Activated CD8-positive, alpha-beta memory T cell treated with anti-CD3 and anti-CD28 coated beads, Interleukin-2, amount 10 ng/mL, durations not matched to agents 7 days and 5 days (primary cell): ENCODE measurements around the gene ZNF536. TPM values are rescaled to one million over a fixed set of nuclear protein-coding genes. Genes with fewer than 3 reads are reported as not detected.
"Not testable (repeated sequence)": the region's sequence is repeated elsewhere in the genome, so short reads cannot be mapped to it uniquely, and the experiment has no call there.

ENCODE experiments used
- ATAC-seq: fragments of 150-1000 bp; cut with Tn5 transposase; one replicate; pipeline ENCODE4 v1.10.0; 2021; ENCODE audit warnings: moderate library complexity
- CTCF ChIA-PET: fragments of 350-600 bp; sonication (Branson Sonifier 250); formaldehyde crosslinking; loops from one replicate; lab custom pipeline; 2021; ENCODE audit warnings: antibody characterized with exemption; lab: Charles Lee
- DNase-seq: peaks from one replicate; pipeline ENCODE4 v3.0.0-alpha.2; 2020
- H3K27ac Mint-ChIP-seq: one replicate; pipeline ENCODE4 v1.8.0; 2021; ENCODE audit warnings: mild to moderate bottlenecking, mixed read lengths
- H3K27me3 Mint-ChIP-seq: one replicate; pipeline ENCODE4 v1.8.0; 2021; ENCODE audit warnings: mixed read lengths
- H3K36me3 Mint-ChIP-seq: one replicate; pipeline ENCODE4 v1.8.0; 2021; ENCODE audit warnings: mild to moderate bottlenecking, mixed read lengths
- H3K4me1 Mint-ChIP-seq: one replicate; pipeline ENCODE4 v1.8.0; 2021; ENCODE audit warnings: mixed read lengths
- H3K4me3 Mint-ChIP-seq: one replicate; pipeline ENCODE4 v1.8.0; 2021; ENCODE audit warnings: mild to moderate bottlenecking, moderate library complexity, mixed read lengths
- H3K9me3 Mint-ChIP-seq: one replicate; pipeline ENCODE4 v1.8.0; 2022; ENCODE audit warnings: low read depth, mixed read lengths
- total RNA-seq, 2 experiments: library from RNA; stranded (reverse); gene quantifications; one replicate each; pipeline ENCODE4 v1.2.3, GENCODE V29; 2021

Gene ZNF536
- total RNA-seq, 2 experiments from 2014 or later = not detected

- H3K4me3 Mint-ChIP-seq = no peak overlapping the region
- H3K27ac Mint-ChIP-seq = no peak overlapping the region
- peaks cover 2% of the 10 kb centered on the region for H3K27me3 Mint-ChIP-seq
- CTCF ChIA-PET = no interaction called here
- no peaks in the 10 kb centered on the region for H3K4me1 Mint-ChIP-seq
- H3K36me3 Mint-ChIP-seq = no peaks in the 10 kb centered on the region
- DNase-seq = no peak
- H3K9me3 Mint-ChIP-seq = no peaks in the 10 kb centered on the region
- ATAC-seq = no peak
These were observed 44.2 kb downstream of the ZNF536 start for GRCh38 chr19:30416375-30416774.

GRCh38 chr19:30417166-30417565 lies 45.0 kb downstream of the ZNF536 start:
- H3K36me3 Mint-ChIP-seq, H3K27ac Mint-ChIP-seq, H3K4me1 Mint-ChIP-seq, DNase-seq, H3K27me3 Mint-ChIP-seq, ATAC-seq, H3K9me3 Mint-ChIP-seq, CTCF ChIA-PET, H3K4me3 Mint-ChIP-seq: not testable (repeated sequence)

- H3K36me3 Mint-ChIP-seq = no peaks in the 10 kb centered on the region
These were observed 47.5 kb downstream of the ZNF536 start for GRCh38 chr19:30419568-30420180.

GRCh38 chr19:30420316-30420715 lies 48.1 kb downstream of the ZNF536 start:
- Mint-ChIP-seq H3K4me1 (no peaks in the 10 kb centered on the region), H3K27me3 (peaks cover 2% of the 10 kb centered on the region), H3K27ac (no peak overlapping the region), H3K4me3 (no peak overlapping the region), H3K9me3 (no peaks in the 10 kb centered on the region), H3K36me3 (no peaks in the 10 kb centered on the region)
- DNase-seq (no peak), ATAC-seq (no peak)
- CTCF ChIA-PET = no interaction called here

More at GRCh38 chr19:30419568-30420180, 47.5 kb downstream of the ZNF536 start:
- no peak overlapping the region for H3K27ac Mint-ChIP-seq
- H3K4me1 Mint-ChIP-seq = no peaks in the 10 kb centered on the region
- H3K4me3 Mint-ChIP-seq = no peak overlapping the region
- DNase-seq (no peak), ATAC-seq (no peak)
- CTCF ChIA-PET = no interaction called here
- H3K9me3 Mint-ChIP-seq = no peaks in the 10 kb centered on the region
- H3K27me3 Mint-ChIP-seq = peaks cover 2% of the 10 kb centered on the region

- Mint-ChIP-seq H3K27me3 (peaks cover 2% of the 10 kb centered on the region), H3K9me3 (no peaks in the 10 kb centered on the region), H3K36me3 (no peaks in the 10 kb centered on the region), H3K4me3 (no peak overlapping the region), H3K4me1 (no peaks in the 10 kb centered on the region), H3K27ac (no peak overlapping the region)
- CTCF ChIA-PET = no interaction called here
- DNase-seq = no peak
- ATAC-seq = no peak
These were observed 48.7 kb downstream of the ZNF536 start for GRCh38 chr19:30420881-30421280.

- Mint-ChIP-seq H3K9me3 (no peaks in the 10 kb centered on the region), H3K27ac (no peak overlapping the region), H3K4me3 (no peak overlapping the region), H3K4me1 (no peaks in the 10 kb centered on the region), H3K36me3 (no peaks in the 10 kb centered on the region), H3K27me3 (no peaks in the 10 kb centered on the region)
- ATAC-seq (no peak), DNase-seq (no peak)
- CTCF ChIA-PET = no interaction called here
These were observed 49.4 kb downstream of the ZNF536 start for GRCh38 chr19:30421571-30421970.

- Mint-ChIP-seq H3K9me3 (no peaks in the 10 kb centered on the region), H3K27ac (no peak overlapping the region), H3K4me1 (no peaks in the 10 kb centered on the region), H3K36me3 (no peaks in the 10 kb centered on the region), H3K27me3 (no peaks in the 10 kb centered on the region), H3K4me3 (no peak overlapping the region)
- CTCF ChIA-PET = no interaction called here
- no peak for ATAC-seq
- no peak for DNase-seq
These were observed 51.3 kb downstream of the ZNF536 start for GRCh38 chr19:30423481-30423880.

GRCh38 chr19:30425885-30426838 lies 54.0 kb downstream of the ZNF536 start:
- H3K4me3 Mint-ChIP-seq = no peak overlapping the region
- no peaks in the 10 kb centered on the region for H3K9me3 Mint-ChIP-seq
- DNase-seq = no peak
- H3K27me3 Mint-ChIP-seq = no peaks in the 10 kb centered on the region
- no peaks in the 10 kb centered on the region for H3K4me1 Mint-ChIP-seq
- CTCF ChIA-PET = no interaction called here
- no peak for ATAC-seq
- H3K36me3 Mint-ChIP-seq = no peaks in the 10 kb centered on the region
- H3K27ac Mint-ChIP-seq = no peak overlapping the region

- Mint-ChIP-seq H3K36me3 (no peaks in the 10 kb centered on the region), H3K9me3 (no peaks in the 10 kb centered on the region), H3K27ac (no peak overlapping the region), H3K4me3 (no peak overlapping the region), H3K4me1 (no peaks in the 10 kb centered on the region), H3K27me3 (no peaks in the 10 kb centered on the region)
- ATAC-seq (no peak), DNase-seq (no peak)
- CTCF ChIA-PET = no interaction called here
These were observed 54.7 kb downstream of the ZNF536 start for GRCh38 chr19:30426864-30427263.

- no peak for DNase-seq
- H3K36me3 Mint-ChIP-seq = no peaks in the 10 kb centered on the region
- no peak overlapping the region for H3K4me3 Mint-ChIP-seq
- CTCF ChIA-PET = no interaction called here
- H3K4me1 Mint-ChIP-seq = no peaks in the 10 kb centered on the region
- no peaks in the 10 kb centered on the region for H3K9me3 Mint-ChIP-seq
- no peak overlapping the region for H3K27ac Mint-ChIP-seq
- ATAC-seq = no peak
- H3K27me3 Mint-ChIP-seq = no peaks in the 10 kb centered on the region
These were observed 56.0 kb downstream of the ZNF536 start for GRCh38 chr19:30428092-30428680.

- DNase-seq (no peak), ATAC-seq (no peak)
- Mint-ChIP-seq H3K4me1 (no peaks in the 10 kb centered on the region), H3K36me3 (no peaks in the 10 kb centered on the region), H3K27ac (no peak overlapping the region), H3K4me3 (no peak overlapping the region), H3K9me3 (no peaks in the 10 kb centered on the region), H3K27me3 (no peaks in the 10 kb centered on the region)
- CTCF ChIA-PET = no interaction called here
These were observed 56.7 kb downstream of the ZNF536 start for GRCh38 chr19:30428844-30429243.

GRCh38 chr19:30430206-30430734 lies 58.1 kb downstream of the ZNF536 start:
- Mint-ChIP-seq H3K27me3 (no peaks in the 10 kb centered on the region), H3K4me3 (no peak overlapping the region), H3K27ac (no peak overlapping the region), H3K4me1 (no peaks in the 10 kb centered on the region), H3K36me3 (no peaks in the 10 kb centered on the region), H3K9me3 (no peaks in the 10 kb centered on the region)
- CTCF ChIA-PET = no interaction called here
- DNase-seq (no peak), ATAC-seq (no peak)

- ATAC-seq (no peak), DNase-seq (no peak)
- no peak overlapping the region for H3K27ac Mint-ChIP-seq
- no peaks in the 10 kb centered on the region for H3K9me3 Mint-ChIP-seq
- no peaks in the 10 kb centered on the region for H3K27me3 Mint-ChIP-seq
- no peaks in the 10 kb centered on the region for H3K4me1 Mint-ChIP-seq
- H3K4me3 Mint-ChIP-seq = no peak overlapping the region
- no peaks in the 10 kb centered on the region for H3K36me3 Mint-ChIP-seq
- CTCF ChIA-PET = interaction anchor here (1.0 kb wide), 1 partner anchor 132 kb away, joined by 3 read pairs; no protein-coding TSS in a partner anchor
These were observed 59.4 kb downstream of the ZNF536 start for GRCh38 chr19:30431591-30431990.
